Mesendoderm (in vitro differentiated cells): ENCODE data around the gene HMGN2.
"Not testable (repeated sequence)": the region's sequence is repeated elsewhere in the genome, so short reads cannot be mapped to it uniquely, and the experiment has no call there.

Experiments
- DNase-seq: peaks from one replicate; pipeline ENCODE4 v3.0.0; 2013
- H2AK5ac ChIP-seq: 2 replicates; pipeline ENCODE4 v1.6.1; 2013; ENCODE audit warnings: low read length, inconsistent platforms
- H2BK120ac ChIP-seq: 2 replicates; pipeline ENCODE4 v1.6.1; 2013; ENCODE audit warnings: low read depth, mild to moderate bottlenecking, low read length, moderate library complexity, mixed read lengths
- H2BK15ac ChIP-seq: replicated peaks from 2 replicates; pipeline ENCODE4 v1.6.1; 2013; ENCODE audit warnings: low read depth, mild to moderate bottlenecking, moderate library complexity
- H2BK5ac ChIP-seq: 2 replicates; pipeline ENCODE4 v1.6.1; 2013; ENCODE audit warnings: low read length, inconsistent platforms
- H3K18ac ChIP-seq: 2 replicates; pipeline ENCODE4 v1.6.1; 2013; ENCODE audit warnings: mild to moderate bottlenecking, low read length, mixed read lengths
- H3K23ac ChIP-seq: one replicate; pipeline ENCODE4 v1.6.1; 2013; ENCODE audit warnings: low read length
- H3K27ac ChIP-seq: 2 replicates; pipeline ENCODE4 v1.5.1; 2013; ENCODE audit warnings: low read depth, mild to moderate bottlenecking, inconsistent platforms, low read length, moderate library complexity
- H3K27me3 ChIP-seq: 2 replicates; pipeline ENCODE4 v1.6.1; 2013; ENCODE audit warnings: low read length, control low read depth, mild to moderate bottlenecking, inconsistent platforms; ENCODE audit not compliant: insufficient read depth, poor library complexity
- H3K36me3 ChIP-seq: 2 replicates; pipeline ENCODE4 v1.6.1; 2013; ENCODE audit warnings: low read length, inconsistent platforms; ENCODE audit not compliant: control insufficient read depth, insufficient read depth
- H3K4ac ChIP-seq: one replicate; pipeline ENCODE4 v1.6.1; 2013; ENCODE audit warnings: low read depth, mild to moderate bottlenecking, low read length, moderate library complexity
- H3K4me1 ChIP-seq: 2 replicates; pipeline ENCODE4 v1.6.1; 2013; ENCODE audit warnings: low read depth, low read length, inconsistent platforms; ENCODE audit not compliant: control insufficient read depth
- H3K4me2 ChIP-seq: 2 replicates; pipeline ENCODE4 v1.6.1; 2013; ENCODE audit warnings: low read length
- H3K4me3 ChIP-seq: 2 replicates; pipeline ENCODE4 v1.5.1; 2013; ENCODE audit warnings: mild to moderate bottlenecking, low read length
- H3K56ac ChIP-seq: one replicate; pipeline ENCODE4 v1.6.1; 2013; ENCODE audit warnings: low read length
- H3K79me1 ChIP-seq: 2 replicates; pipeline ENCODE4 v1.6.1; 2013; ENCODE audit warnings: low read length, inconsistent platforms
- H3K79me2 ChIP-seq: 2 replicates; pipeline ENCODE4 v1.6.1; 2013; ENCODE audit warnings: mild to moderate bottlenecking, low read length; ENCODE audit not compliant: control insufficient read depth, insufficient read depth
- H3K9ac ChIP-seq: 2 replicates; pipeline ENCODE4 v1.6.1; 2013; ENCODE audit warnings: low read length, inconsistent platforms
- H4K5ac ChIP-seq: one replicate; pipeline ENCODE4 v1.6.1; 2013; ENCODE audit warnings: low read length
- H4K8ac ChIP-seq: one replicate; pipeline ENCODE4 v1.6.1; 2013; ENCODE audit warnings: low read depth, mild to moderate bottlenecking, control low read depth, low read length, moderate library complexity
- WGBS: extraction: QIAGEN DNeasy Blood & Tissue Kit; methylation state at CpG from one replicate; pipeline ENCODE4 v1.1.7; 2013; ENCODE audit warnings: low lambda C conversion rate, missing lambda C conversion rate; ENCODE audit not compliant: insufficient coverage; ENCODE audit errors: extremely low coverage; 5-methylcytosine and 5-hydroxymethylcytosine counted together

Gene HMGN2

GRCh38 chr1:26493938-26494337 lies 21.7 kb downstream of the HMGN2 start:
- Histone ChIP-seq H3K4me2 (no peak overlapping the region), H3K27me3 (no peaks in the 10 kb centered on the region), H4K5ac (no peak overlapping the region), H2BK120ac (no peak overlapping the region), H3K79me2 (no peaks in the 10 kb centered on the region), H3K18ac (no peak overlapping the region), H3K4me3 (no peak overlapping the region), H3K56ac (no peak overlapping the region), H2BK15ac (no peak overlapping the region), H3K9ac (no peak overlapping the region), H3K27ac (no peak overlapping the region), H2AK5ac (no peak overlapping the region), H4K8ac (no peak overlapping the region), H3K23ac (no peak overlapping the region), H3K79me1 (no peaks in the 10 kb centered on the region), H2BK5ac (no peak overlapping the region), H3K4ac (no peak overlapping the region), H3K4me1 (no peaks in the 10 kb centered on the region), H3K36me3 (no peaks in the 10 kb centered on the region)
- WGBS, result no CpG with 5 or more reads among the region's 3 CpGs
- DNase-seq, result no peak

- no peak overlapping the region for H4K8ac ChIP-seq
- no peak overlapping the region for H2BK15ac ChIP-seq
- H3K56ac ChIP-seq, result no peak overlapping the region
- no peaks in the 10 kb centered on the region for H3K79me1 ChIP-seq
- H4K5ac ChIP-seq, result no peak overlapping the region
- no peak overlapping the region for H3K9ac ChIP-seq
- no peak overlapping the region for H2BK120ac ChIP-seq
- H2AK5ac ChIP-seq, result no peak overlapping the region
- no peak overlapping the region for H3K18ac ChIP-seq
- no peak overlapping the region for H2BK5ac ChIP-seq
- H3K4me2 ChIP-seq, result no peak overlapping the region
- H3K4ac ChIP-seq, result no peak overlapping the region
- H3K79me2 ChIP-seq, result no peaks in the 10 kb centered on the region
- H3K4me1 ChIP-seq, result no peaks in the 10 kb centered on the region
- H3K23ac ChIP-seq, result no peak overlapping the region
- no peak for DNase-seq
- H3K27ac ChIP-seq, result no peak overlapping the region
- H3K4me3 ChIP-seq, result no peak overlapping the region
- H3K27me3 ChIP-seq, result no peaks in the 10 kb centered on the region
- WGBS, result no CpG with 5 or more reads among the region's 4 CpGs
- H3K36me3 ChIP-seq, result no peaks in the 10 kb centered on the region
These were observed 24.6 kb downstream of the HMGN2 start for GRCh38 chr1:26496861-26497260.

GRCh38 chr1:26498894-26499293 lies 26.7 kb downstream of the HMGN2 start:
- no peak overlapping the region for H3K4ac ChIP-seq
- no peak for DNase-seq
- H3K4me2 ChIP-seq, result no peak overlapping the region
- H3K27me3 ChIP-seq, result no peaks in the 10 kb centered on the region
- H3K79me2 ChIP-seq, result no peaks in the 10 kb centered on the region
- no peak overlapping the region for H3K27ac ChIP-seq
- H3K9ac ChIP-seq, result no peak overlapping the region
- no peak overlapping the region for H4K5ac ChIP-seq
- no CpG with 5 or more reads among the region's 7 CpGs for WGBS
- no peak overlapping the region for H2AK5ac ChIP-seq
- no peak overlapping the region for H3K23ac ChIP-seq
- H3K18ac ChIP-seq, result no peak overlapping the region
- no peak overlapping the region for H2BK5ac ChIP-seq
- H4K8ac ChIP-seq, result no peak overlapping the region
- no peaks in the 10 kb centered on the region for H3K79me1 ChIP-seq
- no peak overlapping the region for H2BK120ac ChIP-seq
- no peak overlapping the region for H3K4me3 ChIP-seq
- H3K36me3 ChIP-seq, result no peaks in the 10 kb centered on the region
- no peak overlapping the region for H3K56ac ChIP-seq
- no peaks in the 10 kb centered on the region for H3K4me1 ChIP-seq
- no peak overlapping the region for H2BK15ac ChIP-seq

- no peak overlapping the region for H4K5ac ChIP-seq
- no peak overlapping the region for H2BK15ac ChIP-seq
- no peaks in the 10 kb centered on the region for H3K27me3 ChIP-seq
- peak; percentile 80 for DNase-seq
- peak overlapping the region; percentile 82 for H3K4ac ChIP-seq
- no peaks in the 10 kb centered on the region for H3K79me1 ChIP-seq
- no peaks in the 10 kb centered on the region for H3K36me3 ChIP-seq
- no CpG with 5 or more reads among the region's 74 CpGs for WGBS
- no peak overlapping the region for H2AK5ac ChIP-seq
- H3K4me3 ChIP-seq, result peak overlapping the region; percentile 75
- peak overlapping the region; percentile 78 for H3K4me2 ChIP-seq
- peak overlapping the region; percentile 45 for H3K23ac ChIP-seq
- peak overlapping the region; percentile 89 for H3K9ac ChIP-seq
- H3K4me1 ChIP-seq, result no peaks in the 10 kb centered on the region
- peak overlapping the region; percentile 56 for H3K27ac ChIP-seq
- peak overlapping the region; percentile 94 for H3K56ac ChIP-seq
- peak overlapping the region; percentile 95 for H4K8ac ChIP-seq
- no peak overlapping the region for H2BK5ac ChIP-seq
- H3K18ac ChIP-seq, result peak overlapping the region; percentile 51
- no peaks in the 10 kb centered on the region for H3K79me2 ChIP-seq
- no peak overlapping the region for H2BK120ac ChIP-seq
These were observed 28.4 kb downstream of the HMGN2 start for GRCh38 chr1:26500488-26501175.

- not testable (repeated sequence) for H3K18ac ChIP-seq, H2BK5ac ChIP-seq, H2AK5ac ChIP-seq, H3K79me2 ChIP-seq, H2BK15ac ChIP-seq, H4K8ac ChIP-seq, H3K4me1 ChIP-seq, H3K4me2 ChIP-seq, H3K79me1 ChIP-seq, H3K4me3 ChIP-seq, H2BK120ac ChIP-seq, DNase-seq, H3K56ac ChIP-seq, H3K4ac ChIP-seq, H3K9ac ChIP-seq, H3K23ac ChIP-seq, H4K5ac ChIP-seq, H3K27ac ChIP-seq, H3K36me3 ChIP-seq, H3K27me3 ChIP-seq
- WGBS, result no CpG with 5 or more reads among the region's 2 CpGs
These were observed 38.5 kb downstream of the HMGN2 start for GRCh38 chr1:26510711-26511110.

- WGBS, result no CpG with 5 or more reads among the region's 4 CpGs
These were observed 43.6 kb downstream of the HMGN2 start for GRCh38 chr1:26515836-26516235.

More at GRCh38 chr1:26515836-26516235, 43.6 kb downstream of the HMGN2 start:
- H3K23ac ChIP-seq, H3K9ac ChIP-seq, H3K27me3 ChIP-seq, H3K79me2 ChIP-seq, H3K36me3 ChIP-seq, H3K4me3 ChIP-seq, H2BK120ac ChIP-seq, H2BK15ac ChIP-seq, H3K27ac ChIP-seq, H2BK5ac ChIP-seq, H3K4me2 ChIP-seq, H4K5ac ChIP-seq, DNase-seq, H3K79me1 ChIP-seq, H3K18ac ChIP-seq, H3K4ac ChIP-seq, H3K56ac ChIP-seq, H4K8ac ChIP-seq, H2AK5ac ChIP-seq, H3K4me1 ChIP-seq: not testable (repeated sequence)
